DMS79 treated with DMSO at 0.1 percent for 48 hours (cell line): ENCODE results near the gene DENND5B.
"Not testable (repeated sequence)": the region's sequence is repeated elsewhere in the genome, so short reads cannot be mapped to it uniquely, and the experiment has no call there.

Experiments used
- DNase-seq: peaks from one replicate; lab custom pipeline; 2025; lab: John Stamatoyannopoulos, UW

Gene DENND5B

GRCh38 chr12:31377210-31377609, 213.7 kb downstream of the DENND5B start:
- DNase-seq, result not testable (repeated sequence)

- not testable (repeated sequence) for DNase-seq
Observed at GRCh38 chr12:31375422-31375821, 215.5 kb downstream of the DENND5B start.

GRCh38 chr12:31371256-31371620, 219.7 kb downstream of the DENND5B start:
- no peak for DNase-seq

- peak; percentile 45 for DNase-seq
Observed at GRCh38 chr12:31370531-31371255, 220.2 kb downstream of the DENND5B start.

GRCh38 chr12:31369712-31370521, 221.0 kb downstream of the DENND5B start:
- peak; percentile 93 for DNase-seq

- peak; percentile 83 for DNase-seq
Observed at GRCh38 chr12:31368666-31369361, 222.1 kb downstream of the DENND5B start.

- no peak for DNase-seq
Observed at GRCh38 chr12:31366104-31366621, 224.8 kb downstream of the DENND5B start.

GRCh38 chr12:31363831-31364230, 227.1 kb downstream of the DENND5B start:
- DNase-seq, result no peak

- DNase-seq, result peak; percentile 62
Observed at GRCh38 chr12:31363416-31363809, 227.5 kb downstream of the DENND5B start.

- peak; percentile 94 for DNase-seq
Observed at GRCh38 chr12:31362759-31363415, 228.0 kb downstream of the DENND5B start.

- DNase-seq, result peak; percentile 94
Observed at GRCh38 chr12:31362115-31362758, 228.7 kb downstream of the DENND5B start.

- DNase-seq, result no peak
Observed at GRCh38 chr12:31361730-31362114, 229.2 kb downstream of the DENND5B start.

GRCh38 chr12:31355747-31356107, 235.2 kb downstream of the DENND5B start:
- no peak for DNase-seq

- DNase-seq, result peak; percentile 82
Observed at GRCh38 chr12:31353750-31354708, 236.9 kb downstream of the DENND5B start.

- DNase-seq, result peak; percentile 70
Observed at GRCh38 chr12:31346267-31346666, 244.7 kb downstream of the DENND5B start.

- DNase-seq, result no peak
Observed at GRCh38 chr12:31343139-31343538, 247.8 kb downstream of the DENND5B start.

GRCh38 chr12:31342286-31342685, 248.7 kb downstream of the DENND5B start:
- peak; percentile 81 for DNase-seq

GRCh38 chr12:31339831-31340622, 250.9 kb downstream of the DENND5B start:
- peak; percentile 15 for DNase-seq

GRCh38 chr12:31337952-31338351, 253.0 kb downstream of the DENND5B start:
- DNase-seq, result no peak
